Fibroblast of lung (primary cell): Measurements from ENCODE around the gene MYEF2.

Source experiments
- EZH2 ChIP-seq: IDR thresholded peaks from 2 replicates; pipeline ENCODE4 v1.5.1; 2012; ENCODE audit warnings: low read length, control low read depth, mild to moderate bottlenecking; ENCODE audit errors: missing control alignments
- TF ChIP-seq, protein P1 (sequence below), 2 donors: IDR thresholded peaks in 1 of 2; conservative IDR thresholded peaks in 1 of 2; 1 replicate in 1 of 2; 2 replicates in 1 of 2; pipeline ENCODE4 v1.5.1; 2011 to 2012; ENCODE audit warnings: low read length in 2 of 2, control low read depth in 1 of 2, inconsistent platforms in 1 of 2, low read depth in 1 of 2, mild to moderate bottlenecking in 1 of 2

DNA sequence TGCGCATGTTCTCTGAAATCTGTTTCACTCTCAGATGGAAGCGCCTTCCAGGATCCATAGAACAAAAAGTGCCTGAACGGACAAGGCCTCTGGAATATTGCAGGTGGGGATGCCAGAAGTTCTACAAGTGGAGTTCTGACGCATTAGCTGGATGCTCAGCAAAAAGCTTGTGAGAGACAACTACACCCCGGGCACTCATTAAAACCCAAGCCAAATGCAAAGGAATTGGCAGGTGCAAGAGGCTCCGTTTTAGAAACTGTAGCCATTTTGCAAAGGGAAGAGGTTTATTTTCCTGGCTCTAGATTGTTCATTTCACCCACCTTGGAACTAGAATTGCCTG, 92.5 kb downstream of the MYEF2 start:
- no peak for TF ChIP-seq EZH2
- TF ChIP-seq, protein P1, sequence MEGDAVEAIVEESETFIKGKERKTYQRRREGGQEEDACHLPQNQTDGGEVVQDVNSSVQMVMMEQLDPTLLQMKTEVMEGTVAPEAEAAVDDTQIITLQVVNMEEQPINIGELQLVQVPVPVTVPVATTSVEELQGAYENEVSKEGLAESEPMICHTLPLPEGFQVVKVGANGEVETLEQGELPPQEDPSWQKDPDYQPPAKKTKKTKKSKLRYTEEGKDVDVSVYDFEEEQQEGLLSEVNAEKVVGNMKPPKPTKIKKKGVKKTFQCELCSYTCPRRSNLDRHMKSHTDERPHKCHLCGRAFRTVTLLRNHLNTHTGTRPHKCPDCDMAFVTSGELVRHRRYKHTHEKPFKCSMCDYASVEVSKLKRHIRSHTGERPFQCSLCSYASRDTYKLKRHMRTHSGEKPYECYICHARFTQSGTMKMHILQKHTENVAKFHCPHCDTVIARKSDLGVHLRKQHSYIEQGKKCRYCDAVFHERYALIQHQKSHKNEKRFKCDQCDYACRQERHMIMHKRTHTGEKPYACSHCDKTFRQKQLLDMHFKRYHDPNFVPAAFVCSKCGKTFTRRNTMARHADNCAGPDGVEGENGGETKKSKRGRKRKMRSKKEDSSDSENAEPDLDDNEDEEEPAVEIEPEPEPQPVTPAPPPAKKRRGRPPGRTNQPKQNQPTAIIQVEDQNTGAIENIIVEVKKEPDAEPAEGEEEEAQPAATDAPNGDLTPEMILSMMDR (conservative IDR thresholded peaks at IDR 0.05 in 1 of 2, IDR thresholded peaks at IDR 0.05 in 1 of 2; ENCODE audit: low read depth in 1 of 2, low read length in 2 of 2): no peak
